ENCODE measurements around the gene DKKL1. TPM values are rescaled to one million over a fixed set of nuclear protein-coding genes. Genes with fewer than 3 reads are reported as not detected.

Gene DKKL1
- total and polyA plus RNA-seq, 2 of the 4 experiments (the other 2 are of a cell fraction): 0.67 TPM; not detected in 1

DNA sequence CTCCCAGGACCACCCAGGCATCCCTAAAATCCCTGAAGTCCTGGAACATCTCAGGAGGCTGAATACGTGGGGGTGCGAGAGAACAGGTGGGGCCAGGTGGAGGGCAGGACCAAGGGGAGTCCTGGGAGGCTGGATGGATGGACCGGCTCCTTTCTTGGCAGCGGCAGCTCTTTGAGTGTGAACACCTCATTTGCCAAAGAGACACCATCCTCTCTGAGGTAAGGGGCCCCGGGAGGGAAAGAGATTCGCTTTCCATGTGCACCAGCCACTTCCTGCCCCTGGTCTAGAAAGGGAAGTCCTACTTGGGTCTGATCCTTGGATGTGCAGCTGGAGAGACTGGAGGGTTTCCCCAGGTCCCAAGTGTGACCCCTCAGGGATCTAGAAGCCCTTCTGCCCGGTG lies 43.4 kb downstream of the DKKL1 start:
- H4K8ac ChIP-seq (ENCODE audit: low read depth in 2 of 2, low read length in 2 of 2): no peak overlapping the region
- no peak overlapping the region for H2BK15ac ChIP-seq (ENCODE audit: low read depth, low read length)
- CTCF ChIA-PET: no interaction called here
- H4K5ac ChIP-seq (ENCODE audit: low read depth, low read length): no peak overlapping the region
- H3K27me3 ChIP-seq (ENCODE audit: control insufficient read depth, insufficient read depth, low read length): peaks cover 34% of the 10 kb centered on the region
- no peak for ATAC-seq (ENCODE audit: low read depth)
- H3K4ac ChIP-seq (ENCODE audit: low read depth, low read length): no peak overlapping the region
- no peaks in the 10 kb centered on the region for H3K36me3 ChIP-seq (ENCODE audit: control insufficient read depth, insufficient read depth, low read length)
- H2AK5ac ChIP-seq (ENCODE audit: low read depth, low read length): no peak overlapping the region
- no TSS peak for BruUV-seq (replicated peaks)
- no peak overlapping the region for H3K27ac ChIP-seq (ENCODE audit: insufficient read depth, low read length)
- no peak overlapping the region for H3K23ac ChIP-seq (ENCODE audit: low read depth, low read length)
- POLR2A ChIA-PET (ENCODE audit: unreplicated experiment): no interaction called here
- H3K9me1 ChIP-seq (ENCODE audit: insufficient read depth, low read length): no peaks in the 10 kb centered on the region
- in situ Hi-C loops (cut with MboI; ENCODE audit: low sequenced_read_pairs) (no loop called here), intact Hi-C loops (cut with micrococcal nuclease) (no loop called here), dilution Hi-C loops (cut with HindIII; ENCODE audit: low sequenced_read_pairs, unreplicated experiment) (no loop called here)
- no peaks in the 10 kb centered on the region for H3K79me1 ChIP-seq (ENCODE audit: low read depth in 1 of 2, low read length in 2 of 2)
- no peak overlapping the region for H3K4me2 ChIP-seq (ENCODE audit: low read depth, low read length)
- DNase-seq: no peak
- H3K18ac ChIP-seq (ENCODE audit: low read depth, low read length): no peak overlapping the region
- no CpG with 5 or more reads among the region's 7 CpGs for WGBS, 2 experiments (ENCODE audit: extremely low coverage in 2 of 2, insufficient read length in 1 of 2)
- H4K91ac ChIP-seq (ENCODE audit: insufficient read depth, low read depth, low read length): no peak overlapping the region
- H2BK5ac ChIP-seq (ENCODE audit: low read depth, low read length, poor library complexity, severe bottlenecking): no peak overlapping the region
- TF ChIP-seq MXI1 (IDR thresholded peaks at IDR 0.05; ENCODE audit: borderline replicate concordance, low read depth, low read length): no peak
- TF ChIP-seq, protein P1, sequence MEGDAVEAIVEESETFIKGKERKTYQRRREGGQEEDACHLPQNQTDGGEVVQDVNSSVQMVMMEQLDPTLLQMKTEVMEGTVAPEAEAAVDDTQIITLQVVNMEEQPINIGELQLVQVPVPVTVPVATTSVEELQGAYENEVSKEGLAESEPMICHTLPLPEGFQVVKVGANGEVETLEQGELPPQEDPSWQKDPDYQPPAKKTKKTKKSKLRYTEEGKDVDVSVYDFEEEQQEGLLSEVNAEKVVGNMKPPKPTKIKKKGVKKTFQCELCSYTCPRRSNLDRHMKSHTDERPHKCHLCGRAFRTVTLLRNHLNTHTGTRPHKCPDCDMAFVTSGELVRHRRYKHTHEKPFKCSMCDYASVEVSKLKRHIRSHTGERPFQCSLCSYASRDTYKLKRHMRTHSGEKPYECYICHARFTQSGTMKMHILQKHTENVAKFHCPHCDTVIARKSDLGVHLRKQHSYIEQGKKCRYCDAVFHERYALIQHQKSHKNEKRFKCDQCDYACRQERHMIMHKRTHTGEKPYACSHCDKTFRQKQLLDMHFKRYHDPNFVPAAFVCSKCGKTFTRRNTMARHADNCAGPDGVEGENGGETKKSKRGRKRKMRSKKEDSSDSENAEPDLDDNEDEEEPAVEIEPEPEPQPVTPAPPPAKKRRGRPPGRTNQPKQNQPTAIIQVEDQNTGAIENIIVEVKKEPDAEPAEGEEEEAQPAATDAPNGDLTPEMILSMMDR (conservative IDR thresholded peaks at IDR 0.05; ENCODE audit: low read depth, low read length): no peak
- TF ChIP-seq CHD1 (IDR thresholded peaks at IDR 0.05; ENCODE audit: low read depth, low read length): no peak
- TF ChIP-seq SMC3 (IDR thresholded peaks at IDR 0.05; ENCODE audit: low read depth, low read length): no peak
- H4K20me1 ChIP-seq (ENCODE audit: insufficient read depth, low read length): no peaks in the 10 kb centered on the region
- no peak overlapping the region for H3K9ac ChIP-seq (ENCODE audit: low read depth, low read length)
- H3K9me3 ChIP-seq (ENCODE audit: control insufficient read depth, insufficient read depth, low read length): no peaks in the 10 kb centered on the region
- H3K14ac ChIP-seq (replicated peaks; ENCODE audit: low read depth, low read length): no peak overlapping the region
- H3K56ac ChIP-seq (ENCODE audit: extremely low read depth, insufficient read depth, low read length): no peak overlapping the region
- no peak overlapping the region for H2BK20ac ChIP-seq (ENCODE audit: low read depth, low read length)
- no peak overlapping the region for H3K4me3 ChIP-seq (ENCODE audit: insufficient read depth, low read depth, low read length)
- peak overlapping the region; percentile 9 for H2AK9ac ChIP-seq (replicated peaks; ENCODE audit: low read depth, low read length, poor library complexity)
- H2AFZ ChIP-seq (replicated peaks; ENCODE audit: low read length, poor library complexity): peak overlapping the region; percentile 23
- H3K4me1 ChIP-seq (ENCODE audit: control insufficient read depth, insufficient read depth, low read length): peaks cover 6% of the 10 kb centered on the region; the same call in 1 of the 2 replicates
- H2BK120ac ChIP-seq (ENCODE audit: low read depth, low read length): no peak overlapping the region
